Adipose tissue (tissue), 3 donors: ENCODE measurements around the gene SLC39A11. TPM values are rescaled to one million over a fixed set of nuclear protein-coding genes. Genes with fewer than 3 reads are reported as not detected.
"Not testable (repeated sequence)": the region's sequence is repeated elsewhere in the genome, so short reads cannot be mapped to it uniquely, and the experiment has no call there.

Experiments used
- H3K27ac ChIP-seq: one replicate; pipeline ENCODE4 v1.5.1; 2013; ENCODE audit warnings: low read depth, low read length
- WGBS, 3 donors: extraction: QIAGEN DNeasy Blood & Tissue Kit; methylation state at CpG; one replicate each; pipeline ENCODE4 v1.1.7; 2013; 5-methylcytosine and 5-hydroxymethylcytosine counted together
- polyA plus RNA-seq, 3 donors: library from polyadenylated mRNA; stranded (reverse); fragments of 200-250 nt; gene quantifications; one replicate each; pipeline ENCODE4 v1.2.3, GENCODE V29; 2013
- donor health status: healthy with polysubstance abuse.
- donor health status: Bipolar disorder and iron deficiency.
- donor health status: healthy.

Gene SLC39A11
- polyA plus RNA-seq, 3 donors, result 6.1 to 19.4 (median 7.6) TPM

GRCh38 chr17:73025041-73025560 lies 67.4 kb downstream of the SLC39A11 start:
- WGBS, 3 donors, result 43 to 81% (median 76%) methylated on average over 6 of the region's 6 CpGs
- H3K27ac ChIP-seq, result no peak overlapping the region

GRCh38 chr17:73023759-73024158 lies 68.7 kb downstream of the SLC39A11 start:
- no peak overlapping the region for H3K27ac ChIP-seq
- WGBS, 3 donors, result 83 to 90% (median 83%) methylated on average over 5 of the region's 5 CpGs

GRCh38 chr17:73022694-73023093 lies 69.8 kb downstream of the SLC39A11 start:
- WGBS, 3 donors, result 71 to 83% (median 77%) methylated on average over 2 of the region's 2 CpGs
- no peak overlapping the region for H3K27ac ChIP-seq

- no peak overlapping the region for H3K27ac ChIP-seq
- WGBS, 3 donors, result 94 to 96% (median 95%) methylated on average over 12 of the region's 12 CpGs
These were observed 70.7 kb downstream of the SLC39A11 start for GRCh38 chr17:73021771-73022170.

- WGBS, 3 donors, result 96 to 98% (median 96%) methylated on average over 4 of the region's 4 CpGs
- no peak overlapping the region for H3K27ac ChIP-seq
These were observed 72.4 kb downstream of the SLC39A11 start for GRCh38 chr17:73020110-73020509.

GRCh38 chr17:73018599-73018998 lies 73.9 kb downstream of the SLC39A11 start:
- no peak overlapping the region for H3K27ac ChIP-seq

GRCh38 chr17:73017658-73018057 lies 74.8 kb downstream of the SLC39A11 start:
- no peak overlapping the region for H3K27ac ChIP-seq

GRCh38 chr17:73015722-73016276 lies 76.7 kb downstream of the SLC39A11 start:
- H3K27ac ChIP-seq, result no peak overlapping the region
- 82 to 95% (median 93%) methylated on average over 7 of the region's 7 CpGs for WGBS, 3 donors

More at GRCh38 chr17:73017658-73018057, 74.8 kb downstream of the SLC39A11 start:
- WGBS, 3 donors, result 94 to 97% (median 97%) methylated on average over 3 of the region's 3 CpGs

- WGBS, 3 donors, result 83 to 89% (median 86%) methylated on average over 14 of the region's 14 CpGs
These were observed 78.4 kb downstream of the SLC39A11 start for GRCh38 chr17:73013816-73014663.

GRCh38 chr17:73013301-73013700 lies 79.2 kb downstream of the SLC39A11 start:
- no peak overlapping the region for H3K27ac ChIP-seq
- 79 to 95% (median 91%) methylated on average over 8 of the region's 8 CpGs for WGBS, 3 donors

More at GRCh38 chr17:73013816-73014663, 78.4 kb downstream of the SLC39A11 start:
- H3K27ac ChIP-seq, result no peak overlapping the region

- WGBS, 3 donors, result 42 to 77% (median 44%) methylated on average over 8 of the region's 8 CpGs
- no peak overlapping the region for H3K27ac ChIP-seq
These were observed 81.4 kb downstream of the SLC39A11 start for GRCh38 chr17:73011016-73011486.

GRCh38 chr17:73010414-73010813 lies 82.1 kb downstream of the SLC39A11 start:
- 53 to 83% (median 82%) methylated on average over 7 of the region's 7 CpGs for WGBS, 3 donors
- H3K27ac ChIP-seq, result no peak overlapping the region

- 47 to 56% (median 50%) methylated on average over 7 of the region's 7 CpGs for WGBS, 3 donors
- H3K27ac ChIP-seq, result no peak overlapping the region
These were observed 85.1 kb downstream of the SLC39A11 start for GRCh38 chr17:73007407-73007806.

GRCh38 chr17:73005360-73005759 lies 87.1 kb downstream of the SLC39A11 start:
- WGBS, 3 donors, result 81 to 84% (median 83%) methylated on average over 8 of the region's 8 CpGs
- no peak overlapping the region for H3K27ac ChIP-seq

- WGBS, 3 donors, result 78 to 94% (median 94%) methylated on average over 6 of the region's 6 CpGs
- no peak overlapping the region for H3K27ac ChIP-seq
These were observed 89.0 kb downstream of the SLC39A11 start for GRCh38 chr17:73003487-73003886.

- no peak overlapping the region for H3K27ac ChIP-seq
- 85 to 90% (median 89%) methylated on average over 3 of the region's 3 CpGs for WGBS, 3 donors
These were observed 91.7 kb downstream of the SLC39A11 start for GRCh38 chr17:73000832-73001231.

- WGBS, 3 donors, result 75 to 82% (median 79%) methylated on average over 5 of the region's 5 CpGs
These were observed 93.0 kb downstream of the SLC39A11 start for GRCh38 chr17:72999474-72999873.

GRCh38 chr17:72998343-72998742 lies 94.1 kb downstream of the SLC39A11 start:
- WGBS, 3 donors, result 53 to 76% (median 67%) methylated on average over 1 of the region's 1 CpG
- H3K27ac ChIP-seq, result no peak overlapping the region

More at GRCh38 chr17:72999474-72999873, 93.0 kb downstream of the SLC39A11 start:
- not testable (repeated sequence) for H3K27ac ChIP-seq

- WGBS, 3 donors, result 77 to 91% (median 86%) methylated on average over 6 of the region's 6 CpGs
These were observed 94.9 kb downstream of the SLC39A11 start for GRCh38 chr17:72997559-72997958.

More at GRCh38 chr17:72997559-72997958, 94.9 kb downstream of the SLC39A11 start:
- no peak overlapping the region for H3K27ac ChIP-seq
